ENCODE measurements around the gene ANGPT4. TPM values are rescaled to one million over a fixed set of nuclear protein-coding genes. Genes with fewer than 3 reads are reported as not detected.
"Not testable (repeated sequence)": the region's sequence is repeated elsewhere in the genome, so short reads cannot be mapped to it uniquely, and the experiment has no call there.

Gene ANGPT4
- total RNA-seq, 2 donors from 2014 or later = not detected

DNA sequence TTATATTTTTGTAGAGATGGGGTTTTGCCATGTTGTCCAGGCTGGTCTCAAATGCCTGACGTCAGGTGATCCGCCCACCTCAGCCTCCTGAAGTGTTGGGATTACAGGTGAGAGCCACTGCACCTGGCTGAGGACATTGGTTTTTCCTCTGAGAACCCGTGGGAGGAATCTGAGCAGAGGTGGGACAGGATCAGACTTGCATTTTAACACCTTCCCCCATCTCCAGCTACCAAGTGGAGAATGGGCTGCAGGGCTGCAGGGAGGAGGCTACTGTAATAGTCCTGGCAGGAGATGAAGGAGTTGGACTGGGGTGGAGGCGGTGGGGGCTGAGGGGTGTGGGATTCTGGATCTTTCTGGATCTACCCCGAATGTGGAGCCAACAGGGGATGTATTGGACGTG is 58.1 kb downstream of the ANGPT4 start:
- ATAC-seq (no peak), DNase-seq (no peak)
- intact Hi-C loops (cut with DNase I, micrococcal nuclease) = no loop called here

DNA sequence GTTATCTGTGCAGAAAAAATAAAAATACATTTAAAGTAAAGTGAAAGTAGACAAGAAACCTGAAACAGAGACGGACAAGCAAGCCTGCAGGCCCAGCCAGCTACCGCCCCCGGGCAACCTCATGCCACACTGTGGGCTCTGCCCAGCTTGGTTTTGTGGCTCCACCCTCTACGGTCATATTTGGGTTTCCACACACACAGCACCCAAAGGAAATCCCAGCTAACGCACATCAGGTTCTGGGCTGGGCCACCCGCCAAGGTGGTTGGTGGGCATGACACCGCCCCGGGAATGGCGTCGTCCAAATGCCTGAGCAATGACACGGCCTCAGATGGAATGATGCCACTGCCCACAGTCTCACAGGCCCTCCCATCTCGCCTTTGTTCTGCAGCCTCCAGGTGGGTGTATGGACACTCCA is 59.8 kb downstream of the ANGPT4 start:
- intact Hi-C loops (cut with DNase I, micrococcal nuclease) = no loop called here
- DNase-seq = no peak
- no peak for ATAC-seq

DNA sequence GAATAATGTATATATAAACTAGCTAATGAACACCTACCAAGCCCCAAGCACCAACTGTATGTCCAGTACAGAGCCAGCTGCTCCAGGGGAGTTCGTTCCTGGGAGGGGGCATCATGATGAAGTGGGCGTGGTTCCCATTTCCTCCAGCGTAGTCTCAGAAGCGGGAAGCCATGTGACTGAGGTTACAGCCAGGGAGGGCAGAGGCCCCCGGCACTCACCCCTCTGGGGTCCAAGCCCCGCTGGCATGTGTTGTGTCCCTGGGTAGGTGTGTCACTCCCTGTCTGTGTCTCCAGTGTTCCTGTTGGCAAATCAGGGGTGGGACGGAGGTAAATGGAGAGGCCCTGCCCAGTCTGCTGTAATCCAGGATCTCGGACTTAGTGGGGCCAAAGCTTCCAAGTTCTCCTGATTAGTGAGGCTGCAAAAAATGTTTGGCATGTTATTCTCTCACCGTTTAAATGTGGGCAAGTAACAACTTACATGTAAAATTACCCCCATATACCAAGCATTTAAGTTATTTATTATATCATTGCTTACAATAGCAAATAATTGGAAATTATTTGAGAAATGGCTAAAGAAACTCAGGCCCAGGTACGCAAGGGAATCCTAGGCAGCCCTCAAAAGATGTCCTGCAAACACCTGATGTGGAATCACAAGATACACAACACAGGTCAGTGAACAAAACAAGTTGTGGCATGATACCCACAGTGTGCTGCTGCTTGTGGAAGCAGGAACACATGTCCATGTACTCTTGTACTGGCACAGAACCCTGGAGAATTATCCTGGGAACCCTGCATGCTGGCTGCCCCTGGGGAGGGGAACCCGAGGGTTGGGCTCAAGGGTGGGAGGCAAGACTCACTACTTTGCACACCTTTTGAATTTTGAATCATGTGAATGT is 60.4 kb downstream of the ANGPT4 start:
- intact Hi-C loops (cut with DNase I, micrococcal nuclease) = no loop called here
- no peak for ATAC-seq
- DNase-seq = no peak

DNA sequence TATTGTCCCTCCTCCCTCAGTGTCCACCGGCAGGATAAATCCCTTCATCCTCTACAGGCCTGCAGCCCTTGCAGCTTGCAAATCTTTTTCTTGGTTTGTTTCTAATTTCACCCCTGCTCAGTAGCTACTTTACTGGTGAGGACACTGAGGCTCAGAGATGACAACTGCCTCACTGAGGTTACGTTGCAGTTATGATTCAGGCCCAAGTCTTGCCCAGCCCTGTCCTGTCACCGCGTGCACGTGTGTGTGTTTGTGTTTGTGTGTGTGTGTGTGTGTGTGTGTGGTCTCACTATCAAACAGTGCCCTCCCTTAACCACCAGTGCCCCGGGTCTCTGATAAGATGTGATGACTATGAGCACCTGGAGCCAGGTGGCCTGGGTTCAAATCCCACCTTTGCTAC is 61.5 kb downstream of the ANGPT4 start:
- no peak for ATAC-seq
- intact Hi-C loops (cut with DNase I, micrococcal nuclease) = no loop called here
- no peak for DNase-seq

DNA sequence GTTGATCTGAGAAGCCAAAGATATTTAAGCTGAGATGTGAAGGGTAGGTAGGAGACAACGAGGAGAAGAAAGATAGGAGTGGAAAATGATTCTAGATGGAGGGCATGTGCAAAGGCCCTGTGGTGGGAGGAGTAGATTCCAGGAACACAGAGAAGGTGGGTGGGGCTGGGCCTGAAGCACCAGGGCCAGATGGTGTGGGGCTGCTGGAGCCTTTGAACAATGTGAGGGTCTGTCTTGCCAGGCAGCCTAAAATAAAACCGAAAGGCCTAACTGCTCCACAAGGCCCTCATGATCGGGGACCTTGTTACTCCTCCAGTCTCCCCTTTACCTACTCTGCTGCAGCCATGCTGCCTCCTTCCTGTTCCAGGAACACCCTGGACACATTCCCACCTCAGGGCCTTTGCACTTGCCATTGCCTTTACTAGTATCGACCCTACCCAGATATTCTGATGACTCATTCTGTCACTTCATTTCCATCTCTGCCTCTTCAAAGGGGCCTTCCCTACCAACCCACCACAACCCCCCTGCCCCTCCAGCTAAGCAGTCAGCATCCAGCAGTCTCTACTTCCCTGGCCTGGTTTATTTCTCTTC is 62.6 kb downstream of the ANGPT4 start:
- ATAC-seq (no peak), DNase-seq (no peak)
- intact Hi-C loops (cut with DNase I, micrococcal nuclease) = no loop called here

DNA sequence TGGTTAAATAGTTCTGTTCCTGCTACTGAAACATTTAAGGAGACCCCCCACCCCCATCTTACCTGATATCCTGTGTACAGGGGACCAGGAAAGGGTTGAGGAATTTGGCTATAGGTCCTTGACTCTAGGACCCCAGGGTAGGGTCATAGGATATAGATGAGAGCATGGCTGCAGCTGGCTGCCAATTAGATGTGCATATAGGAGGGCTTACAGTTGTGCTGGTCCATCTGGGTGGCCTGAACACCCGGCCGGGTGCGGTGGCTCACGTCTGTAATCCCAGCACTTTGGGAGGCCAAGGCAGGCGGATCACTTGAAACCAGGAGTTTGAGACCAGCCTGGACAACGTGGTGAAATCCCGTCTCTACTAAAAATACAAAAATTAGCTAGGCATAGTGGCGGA is 67.4 kb downstream of the ANGPT4 start:
- DNase-seq; ATAC-seq; intact Hi-C loops (cut with DNase I, micrococcal nuclease): not testable (repeated sequence)

DNA sequence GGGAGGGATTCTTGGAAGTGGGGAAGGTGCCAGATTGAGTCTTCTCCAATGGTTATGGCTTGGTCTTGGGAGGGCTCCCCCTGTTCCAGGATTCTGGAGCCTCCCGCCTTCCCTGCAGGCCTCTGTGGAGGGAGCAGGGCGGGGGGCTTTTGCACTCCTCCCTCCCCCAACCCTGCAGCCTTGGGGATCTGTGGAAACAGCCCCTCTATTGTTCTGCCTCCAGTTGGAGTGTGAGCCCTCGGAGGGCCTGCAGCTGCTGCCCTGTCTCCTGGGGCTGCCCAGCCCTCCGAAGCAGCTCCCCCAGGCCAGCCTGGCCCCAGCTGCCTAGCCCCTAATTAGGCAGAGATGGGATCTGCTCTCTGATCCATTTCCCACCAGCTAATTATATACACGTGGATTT is 67.9 kb downstream of the ANGPT4 start:
- no peak for DNase-seq
- ATAC-seq = no peak
- intact Hi-C loops (cut with DNase I, micrococcal nuclease) = no loop called here

DNA sequence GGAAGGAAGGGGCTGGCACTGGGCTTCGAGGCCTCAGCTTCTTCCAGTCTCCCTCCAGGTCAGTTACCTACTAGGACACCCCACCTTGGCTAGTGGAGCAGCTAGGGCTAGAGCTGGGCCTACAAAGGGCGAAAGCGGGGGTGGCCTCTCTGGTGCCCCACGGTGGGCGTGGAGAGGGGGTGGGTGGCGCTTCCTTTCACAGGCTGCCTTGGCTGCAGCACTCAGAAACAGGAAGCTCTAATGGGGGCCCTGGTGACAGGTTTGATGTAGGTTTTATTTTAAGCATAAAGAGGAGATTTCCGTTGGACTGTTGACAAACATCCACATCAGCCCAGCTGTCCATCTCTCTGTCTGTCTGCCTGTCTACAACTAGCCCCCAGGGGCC is 69.2 kb downstream of the ANGPT4 start:
- ATAC-seq (no peak), DNase-seq (peak in 1 of 2 donors; percentile 52)
- intact Hi-C loops (cut with DNase I, micrococcal nuclease) = no loop called here

DNA sequence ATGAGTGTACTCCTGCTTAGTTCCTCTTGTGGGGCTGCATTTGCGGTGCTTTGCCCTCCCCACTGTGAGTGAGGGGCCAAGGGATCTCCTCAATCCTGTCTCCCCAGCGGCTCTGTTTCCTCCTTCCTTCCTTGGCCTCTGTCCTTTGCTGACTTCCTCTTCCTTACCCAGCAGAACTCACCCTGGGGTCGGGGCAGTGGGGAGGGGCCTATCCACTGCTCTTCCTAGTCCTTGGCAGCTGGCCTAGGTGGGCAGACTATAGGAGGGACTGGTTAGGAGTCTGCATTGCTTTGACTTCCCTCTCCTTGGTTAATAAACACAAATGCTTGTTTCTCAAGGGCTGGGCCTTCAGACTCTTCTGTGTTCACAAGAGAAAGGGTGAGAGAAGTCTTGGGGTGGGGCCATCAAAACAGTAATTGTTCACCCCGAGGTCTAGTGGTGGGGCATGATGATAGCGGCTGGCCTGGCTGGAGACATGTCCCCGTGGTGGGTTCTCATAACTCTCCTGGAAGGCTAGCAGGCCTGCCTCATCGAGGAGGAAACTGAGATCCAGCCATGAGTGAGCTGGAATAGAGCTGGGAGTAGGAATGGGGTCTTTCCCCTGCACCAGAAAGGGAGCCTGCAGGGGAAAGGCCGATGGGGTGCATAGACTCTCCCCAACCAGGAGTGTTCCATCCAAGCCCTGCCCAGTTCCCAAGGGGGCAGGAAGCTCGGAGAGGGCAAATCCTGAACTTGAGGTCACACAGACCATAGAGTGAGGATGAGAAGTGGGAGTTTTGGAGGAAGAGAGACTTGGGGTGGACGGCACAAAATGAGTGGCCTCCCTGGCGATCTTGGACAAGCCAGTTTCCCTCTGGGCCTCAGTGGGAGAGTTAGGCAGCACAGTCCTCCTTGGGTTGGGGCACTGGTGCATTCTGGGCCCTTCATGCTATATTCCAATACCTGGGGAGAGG is 69.9 kb downstream of the ANGPT4 start:
- ATAC-seq = no peak
- intact Hi-C loops (cut with DNase I, micrococcal nuclease) = no loop called here
- DNase-seq = no peak

DNA sequence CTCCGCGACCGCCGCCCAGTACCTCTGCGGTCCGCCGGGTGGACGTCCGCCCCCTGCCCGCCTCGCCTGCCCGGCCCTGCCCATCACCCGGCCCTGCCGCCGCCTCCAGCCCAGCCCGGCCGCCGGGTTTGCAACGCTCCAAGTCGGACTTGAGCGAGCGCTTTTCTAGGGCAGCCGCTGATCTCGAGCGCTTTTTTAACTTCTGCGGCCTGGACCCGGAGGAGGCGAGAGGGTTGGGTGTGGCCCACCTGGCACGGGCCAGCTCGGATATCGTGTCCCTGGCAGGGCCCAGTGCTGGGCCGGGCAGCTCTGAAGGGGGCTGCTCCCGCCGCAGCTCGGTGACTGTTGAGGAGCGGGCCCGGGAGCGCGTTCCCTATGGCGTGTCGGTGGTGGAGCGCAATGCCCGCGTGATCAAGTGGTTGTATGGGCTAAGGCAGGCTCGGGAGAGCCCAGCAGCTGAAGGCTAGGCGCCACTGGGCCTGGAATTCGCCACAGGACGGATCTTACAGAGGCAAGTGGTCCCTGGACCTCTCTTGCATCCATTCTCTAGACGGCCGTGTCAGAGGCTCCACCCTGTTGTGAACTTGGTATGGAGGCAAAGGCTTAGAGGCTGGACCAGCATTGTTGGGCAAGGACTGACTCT is 70.8 kb downstream of the ANGPT4 start:
- DNase-seq = no peak
- ATAC-seq = no peak
- intact Hi-C loops (cut with DNase I, micrococcal nuclease) = no loop called here

DNA sequence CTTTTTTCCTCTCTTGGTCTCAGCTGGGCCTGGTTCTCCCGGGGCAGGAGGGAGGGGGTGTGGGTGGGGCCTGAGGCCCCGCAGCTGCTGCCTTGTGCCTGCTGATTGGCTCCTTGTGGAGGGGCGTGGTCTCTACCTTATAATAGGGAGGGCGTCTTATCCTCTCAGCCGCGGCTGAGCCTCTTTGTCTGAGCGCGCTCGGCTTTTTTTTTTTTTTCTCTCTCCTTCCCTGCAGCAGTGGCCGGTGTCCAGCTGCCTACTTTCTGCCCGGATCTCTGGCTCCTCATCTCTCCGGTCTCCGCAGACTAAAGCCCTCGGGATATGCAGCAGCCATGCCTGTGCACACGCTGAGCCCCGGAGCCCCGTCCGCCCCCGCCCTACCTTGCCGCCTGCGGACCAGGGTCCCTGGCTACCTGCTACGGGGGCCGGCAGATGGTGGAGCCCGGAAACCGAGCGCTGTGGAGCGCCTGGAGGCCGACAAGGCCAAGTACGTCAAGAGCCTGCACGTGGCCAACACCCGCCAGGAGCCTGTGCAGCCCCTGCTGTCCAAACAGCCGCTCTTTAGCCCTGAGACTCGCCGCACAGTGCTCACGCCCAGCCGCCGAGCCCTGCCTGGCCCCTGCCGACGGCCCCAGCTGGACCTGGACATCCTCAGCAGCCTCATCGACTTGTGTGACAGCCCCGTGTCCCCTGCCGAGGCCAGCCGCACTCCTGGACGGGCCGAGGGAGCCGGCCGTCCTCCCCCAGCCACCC is 71.5 kb downstream of the ANGPT4 start:
- intact Hi-C loops (cut with DNase I, micrococcal nuclease) = no loop called here
- ATAC-seq = peak; percentile 93
- DNase-seq = peak; percentile 96

DNA sequence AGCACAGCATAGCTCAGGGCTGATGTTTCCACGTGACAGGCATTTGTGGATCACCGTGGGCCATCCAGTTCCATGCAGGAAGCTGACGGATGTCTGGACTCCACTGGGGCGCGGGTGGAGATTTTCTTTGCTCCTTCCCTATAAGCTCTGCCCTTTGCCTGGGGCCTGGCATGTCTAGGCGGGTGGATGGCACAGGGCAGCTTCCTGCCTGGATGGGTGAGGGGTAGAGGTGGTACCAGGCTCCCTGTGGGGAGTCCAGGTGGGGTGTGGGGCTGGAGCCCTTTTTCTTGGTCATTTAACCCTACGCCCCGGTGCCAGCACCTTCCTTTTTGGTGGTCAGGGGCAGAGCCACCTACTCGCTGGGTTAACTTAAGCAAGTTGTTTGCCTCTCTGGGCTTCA is 72.2 kb downstream of the ANGPT4 start:
- DNase-seq = peak; percentile 61 to 63
- peak; percentile 72 for ATAC-seq
- intact Hi-C loops (cut with DNase I, micrococcal nuclease) = no loop called here

DNA sequence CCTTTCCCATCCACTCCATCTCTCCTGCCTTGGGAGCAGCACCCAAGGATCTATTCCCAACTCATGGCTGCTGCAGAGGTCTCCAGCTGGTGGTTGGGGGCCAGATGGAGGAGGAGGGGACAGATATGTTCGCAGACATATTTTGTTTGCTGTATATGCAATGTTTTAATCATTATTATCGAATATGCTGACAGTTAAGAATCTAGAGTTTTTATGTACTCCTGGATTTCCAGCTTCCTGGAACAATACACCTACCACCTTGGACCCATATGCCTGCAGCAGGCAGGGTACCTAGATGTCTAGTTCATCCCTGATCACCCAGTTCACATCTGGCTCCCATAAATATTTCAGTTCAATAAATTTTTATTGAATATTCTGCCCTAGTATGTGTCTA is 73.6 kb downstream of the ANGPT4 start:
- intact Hi-C loops (cut with DNase I, micrococcal nuclease) = no loop called here
- ATAC-seq (no peak), DNase-seq (no peak)

DNA sequence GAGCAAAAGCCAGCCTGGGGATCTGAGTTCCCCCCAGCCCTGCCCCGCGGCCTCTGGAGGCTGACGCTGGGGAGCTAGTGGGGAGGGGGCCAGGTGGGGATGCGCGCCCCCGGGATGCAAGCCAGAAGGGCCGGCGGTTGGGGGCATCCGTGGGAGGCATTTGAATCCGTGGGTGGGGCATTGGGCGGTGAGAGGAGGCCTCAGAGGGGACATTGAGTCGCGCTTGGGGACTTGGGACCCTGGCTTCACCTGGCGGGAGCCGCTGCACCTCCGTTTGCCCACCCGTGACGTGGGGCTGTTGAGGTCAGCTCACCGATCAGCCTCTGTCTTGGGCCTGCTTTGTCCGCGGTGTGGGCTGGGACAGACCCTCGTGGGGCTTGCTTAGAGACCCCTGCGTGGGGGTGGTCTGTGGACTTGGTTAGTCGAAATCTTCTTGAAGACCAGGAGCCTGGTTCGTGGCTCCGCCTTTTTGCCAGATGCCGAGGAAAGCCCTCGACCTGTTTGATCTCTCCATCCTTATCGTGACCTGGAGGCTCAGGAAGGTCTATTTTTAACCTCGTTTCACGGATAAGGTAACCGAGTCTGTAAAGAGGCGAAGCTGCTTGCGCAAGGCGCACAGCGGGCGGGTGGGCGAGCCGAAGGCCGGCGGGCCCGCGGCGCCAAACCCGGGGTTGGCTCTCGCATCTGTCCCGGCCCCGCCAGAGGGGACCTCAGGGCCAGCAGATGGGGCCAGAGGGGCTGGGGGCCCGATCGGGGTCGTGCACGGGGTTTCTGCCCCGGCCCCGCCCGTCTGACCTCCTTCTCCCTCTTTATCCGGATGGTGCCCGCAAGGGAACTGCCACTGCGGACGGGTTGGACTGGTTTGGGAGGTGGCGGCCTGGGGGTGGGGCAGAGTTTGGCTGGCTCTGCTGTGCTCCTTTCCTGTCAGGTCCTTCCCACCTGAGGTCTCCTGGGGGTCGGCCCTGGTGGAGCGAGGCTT is 74.3 kb downstream of the ANGPT4 start:
- intact Hi-C loops (cut with DNase I, micrococcal nuclease) = no loop called here
- peak; percentile 70 to 77 for DNase-seq
- peak; percentile 50 for ATAC-seq

DNA sequence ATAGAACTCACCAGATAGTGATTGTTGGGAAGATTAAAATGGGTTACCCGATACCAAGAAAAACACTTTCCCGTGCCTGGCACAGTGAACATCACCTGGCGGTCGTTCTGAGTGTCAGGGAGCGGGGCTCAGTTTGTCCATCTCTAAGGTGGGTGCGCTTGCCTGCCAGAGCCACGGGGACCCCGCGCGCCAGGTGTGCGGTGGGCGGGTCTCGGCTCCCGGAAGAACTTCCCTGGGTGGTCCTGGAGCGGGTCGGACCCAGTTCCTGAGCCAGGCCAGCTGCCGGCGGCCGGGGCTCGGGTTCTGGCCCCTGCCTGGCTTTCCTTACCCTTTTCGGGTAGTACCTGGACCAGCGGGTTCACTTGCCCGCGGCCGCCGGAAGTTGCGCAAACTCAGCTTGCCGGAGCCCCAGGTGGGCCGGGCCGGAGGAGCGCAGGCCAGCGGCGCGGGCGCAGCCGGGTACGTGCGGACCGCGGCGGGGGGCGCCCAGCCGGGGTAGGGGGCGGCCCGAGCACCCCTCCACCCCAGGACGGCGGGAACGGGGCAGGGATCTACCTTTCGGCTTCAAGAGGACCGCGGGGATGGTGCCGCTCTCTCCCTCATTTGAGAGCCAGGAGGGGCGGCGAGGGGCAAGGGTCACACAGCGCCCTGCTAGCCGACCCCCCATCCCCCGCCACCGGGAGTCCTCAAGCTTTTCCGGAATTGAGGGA is 75.1 kb downstream of the ANGPT4 start:
- DNase-seq (peak; percentile 60 to 74), ATAC-seq (peak; percentile 47)
- intact Hi-C loops (cut with DNase I, micrococcal nuclease) = no loop called here

DNA sequence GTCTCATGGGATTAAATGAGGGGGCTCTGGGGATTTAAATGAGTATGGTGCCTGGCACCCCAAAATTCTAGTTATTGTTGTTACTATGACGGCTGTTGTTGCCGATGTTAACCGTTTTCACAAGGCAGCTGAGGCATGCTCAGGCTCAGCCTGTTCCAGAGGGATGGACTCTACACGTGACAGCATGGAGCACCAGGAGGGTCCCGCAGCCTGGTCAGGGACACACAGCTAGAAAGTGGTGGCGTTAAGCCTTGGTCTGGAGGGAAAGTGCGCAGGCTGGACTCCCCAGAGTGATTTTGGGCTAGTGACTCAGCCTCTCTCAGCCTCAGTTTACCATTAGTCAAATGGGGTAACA is 75.7 kb downstream of the ANGPT4 start:
- no peak for DNase-seq
- ATAC-seq = no peak
- intact Hi-C loops (cut with DNase I, micrococcal nuclease) = no loop called here

DNA sequence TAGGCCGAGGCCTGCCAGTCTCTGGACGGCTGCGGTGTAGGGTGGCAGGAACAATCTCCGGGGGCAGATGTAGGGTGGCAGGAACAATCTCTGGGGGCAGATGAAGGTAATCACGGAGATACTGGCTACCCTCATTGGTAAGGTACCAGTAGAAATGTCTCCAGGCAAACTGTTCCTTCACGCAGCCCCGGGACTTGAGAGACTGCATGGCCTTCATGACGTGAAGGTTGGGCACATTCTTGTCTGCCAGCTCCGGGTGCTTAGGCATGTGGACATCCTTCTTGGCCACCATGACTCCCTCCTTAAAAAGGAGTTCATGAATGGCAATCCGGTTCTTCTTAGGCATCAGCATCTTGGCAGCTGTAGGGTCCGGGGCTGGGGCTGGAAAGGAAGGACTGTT is 76.5 kb downstream of the ANGPT4 start:
- intact Hi-C loops (cut with DNase I, micrococcal nuclease) = no loop called here
- ATAC-seq (no peak), DNase-seq (no peak)

All from left colon (tissue), 2 donors.